CD14-positive monocyte (primary cell): ENCODE results near the gene CERS2. TPM values are rescaled to one million over a fixed set of nuclear protein-coding genes. Genes with fewer than 3 reads are reported as not detected.

ENCODE experiments used
- DNase-seq, 3 donors: peaks; one replicate each; pipeline ENCODE4 v3.0.0-alpha.2; 2011 to 2022
- H2AFZ ChIP-seq: 2 replicates; pipeline ENCODE4 v1.6.0; 2012; ENCODE audit warnings: mild to moderate bottlenecking, low read depth, low read length, inconsistent platforms; ENCODE audit not compliant: insufficient read depth, poor library complexity, severe bottlenecking
- H3K27ac ChIP-seq, 2 donors: 1 replicate in 1 of 2; 2 replicates in 1 of 2; pipeline ENCODE4 v1.5.1; 2012 to 2013; ENCODE audit warnings: low read length in 2 of 2, control low read depth in 1 of 2, inconsistent platforms in 1 of 2, low read depth in 1 of 2, mild to moderate bottlenecking in 1 of 2
- H3K27me3 ChIP-seq, 2 donors: one replicate each; pipeline versions ENCODE4 v1.6.0 to v1.6.1; 2011 to 2013; ENCODE audit warnings: low read length in 2 of 2; ENCODE audit not compliant: control insufficient read depth in 2 of 2, insufficient read depth in 2 of 2
- H3K36me3 ChIP-seq, 2 donors: replicated peaks in 1 of 2; 1 replicate in 1 of 2; 2 replicates in 1 of 2; pipeline versions ENCODE4 v1.5.1 to v1.6.1; 2012 to 2013; ENCODE audit warnings: low read length in 2 of 2, control low read depth in 1 of 2, inconsistent platforms in 1 of 2, mild to moderate bottlenecking in 1 of 2; ENCODE audit not compliant: insufficient read depth in 2 of 2, control insufficient read depth in 1 of 2
- H3K4me1 ChIP-seq, 2 donors: 1 replicate in 1 of 2; 2 replicates in 1 of 2; pipeline versions ENCODE4 v1.5.1 to v1.6.1; 2012 to 2013; ENCODE audit warnings: low read length in 2 of 2, control low read depth in 1 of 2, inconsistent platforms in 1 of 2, mild to moderate bottlenecking in 1 of 2, moderate library complexity in 1 of 2; ENCODE audit not compliant: insufficient read depth in 2 of 2, control insufficient read depth in 1 of 2
- H3K4me2 ChIP-seq: replicated peaks from 2 replicates; pipeline ENCODE3; 2012; ENCODE audit warnings: low read length, moderate library complexity, mild to moderate bottlenecking; ENCODE audit not compliant: poor library complexity, severe bottlenecking; ENCODE audit errors: extremely low read depth
- H3K4me3 ChIP-seq, 3 experiments: fragments of 200-600 bp in 1 of 3; sonication (generic) in 1 of 3; replicated peaks in 1 of 3; 1 replicate in 2 of 3; 2 replicates in 1 of 3; pipeline ENCODE4 v1.5.1; 2011 to 2013; ENCODE audit warnings: low read length in 3 of 3, mild to moderate bottlenecking in 3 of 3, control low read depth in 2 of 3, low read depth in 2 of 3, inconsistent platforms in 1 of 3, moderate library complexity in 1 of 3
- H3K79me2 ChIP-seq: 2 replicates; pipeline ENCODE4 v1.6.0; 2012; ENCODE audit warnings: mild to moderate bottlenecking, control low read depth, inconsistent platforms, low read length, moderate library complexity; ENCODE audit not compliant: insufficient read depth
- H3K9ac ChIP-seq: 2 replicates; pipeline ENCODE4 v1.6.0; 2017; ENCODE audit warnings: low read length, mild to moderate bottlenecking; ENCODE audit not compliant: insufficient read depth, poor library complexity, severe bottlenecking
- H3K9me3 ChIP-seq, 2 donors: replicated peaks in 1 of 2; 1 replicate in 1 of 2; 2 replicates in 1 of 2; pipeline versions ENCODE4 v1.5.1 to v1.6.1; 2012 to 2013; ENCODE audit warnings: low read length in 2 of 2, control low read depth in 1 of 2; ENCODE audit not compliant: control insufficient read depth in 1 of 2, insufficient read depth in 1 of 2
- H4K20me1 ChIP-seq: 2 replicates; pipeline ENCODE4 v1.6.0; 2012; ENCODE audit warnings: mild to moderate bottlenecking, low read length, control low read depth, moderate library complexity; ENCODE audit not compliant: insufficient read depth
- H3K27ac Mint-ChIP-seq, 7 donors: one replicate each; pipeline ENCODE4 v1.8.0; 2020; ENCODE audit warnings: mild to moderate bottlenecking in 7 of 7, mixed read lengths in 7 of 7, moderate library complexity in 6 of 7, inconsistent platforms in 2 of 7
- H3K27me3 Mint-ChIP-seq, 3 donors: one replicate each; pipeline ENCODE4 v1.8.0; 2021 to 2022; ENCODE audit warnings: low read depth in 3 of 3, mild to moderate bottlenecking in 3 of 3, mixed read lengths in 3 of 3, moderate library complexity in 3 of 3, inconsistent platforms in 1 of 3
- H3K36me3 Mint-ChIP-seq, 2 donors: one replicate each; pipeline ENCODE4 v1.8.0; 2020; ENCODE audit warnings: mixed read lengths in 2 of 2, inconsistent platforms in 1 of 2, mild to moderate bottlenecking in 1 of 2
- H3K4me1 Mint-ChIP-seq: one replicate; pipeline ENCODE4 v1.8.0; 2020; ENCODE audit warnings: mild to moderate bottlenecking, mixed read lengths
- H3K4me3 Mint-ChIP-seq, 2 donors: one replicate each; pipeline ENCODE4 v1.8.0; 2020; ENCODE audit warnings: mild to moderate bottlenecking in 2 of 2, mixed read lengths in 2 of 2, moderate library complexity in 1 of 2
- H3K9me3 Mint-ChIP-seq, 7 donors: one replicate each; pipeline ENCODE4 v1.8.0; 2020 to 2022; ENCODE audit warnings: mixed read lengths in 7 of 7, mild to moderate bottlenecking in 6 of 7, moderate library complexity in 6 of 7, inconsistent platforms in 2 of 7
- CTCF ChIP-seq: fragments of 200-600 bp; IDR thresholded peaks from one replicate; pipeline ENCODE4 v1.8.0; 2022; ENCODE audit warnings: antibody characterized with exemption, mild to moderate bottlenecking
- WGBS: methylation state at CpG from one replicate; pipeline ENCODE4 v1.1.5; 2013; ENCODE audit warnings: missing lambda C conversion rate; ENCODE audit not compliant: insufficient coverage; 5-methylcytosine and 5-hydroxymethylcytosine counted together
- intact Hi-C, 2 donors: fragments of 100-400 bp; cut with micrococcal nuclease; formaldehyde crosslinking; loops; one replicate each; pipeline versions ENCODE4 v1.15.0 to v1.15.1; 2023
- polyA plus RNA-seq, 3 donors: library from polyadenylated mRNA; depleted of rRNA in 1 of 3; unstranded in 2 of 3; stranded (reverse) in 1 of 3; fragments of 300-500 nt in 2 of 3; fragments of >200 nt in 1 of 3; fragmentation: Illumina TruSeq in 2 of 3; gene quantifications; 1 replicate in 2 of 3; 2 replicates in 1 of 3; pipeline ENCODE4 v1.2.3, GENCODE V29; 2012 to 2021

Gene CERS2
- polyA plus RNA-seq, 3 donors = 152 to 224 (median 200) TPM

GRCh38 chr1:150971583-150972416, 2.8 kb downstream of the CERS2 start:
- intact Hi-C loops = loop anchor here (5.0 to 10.0 kb wide), 3 partner anchors 36 to 207 kb away; partner anchors contain the start of genes CTSS (in 1 of the 2), MINDY1 (in 1 of the 2), PRUNE1 (in 1 of the 2) and SETDB1 (in 1 of the 2)
- Histone ChIP-seq H3K4me1 (peaks cover 53 to 62% of the 10 kb centered on the region in 2 donors), H3K79me2 (peaks cover 85% of the 10 kb centered on the region), H3K9me3 (no peaks in the 10 kb centered on the region), H3K27me3 (no peaks in the 10 kb centered on the region), H3K27ac (peak overlapping the region; percentile 33 to 84), H2AFZ (no peak overlapping the region), H3K4me2 (peak overlapping the region; percentile 98), H3K9ac (peak overlapping the region; percentile 6), H3K4me3 (peak overlapping the region in 1 of 3 experiments; percentile 88), H4K20me1 (peaks cover 70% of the 10 kb centered on the region), H3K36me3 (peaks cover 22 to 29% of the 10 kb centered on the region in 2 donors)
- WGBS = 83% methylated on average over 2 of the region's 6 CpGs
- peak; percentile 48 for TF ChIP-seq CTCF
- Mint-ChIP-seq H3K27ac (peak overlapping the region; percentile 59 to 90 (median 81)), H3K4me1 (peaks cover 60% of the 10 kb centered on the region), H3K9me3 (no peaks in the 10 kb centered on the region), H3K4me3 (peak overlapping the region; percentile 86 to 90), H3K27me3 (no peaks in the 10 kb centered on the region), H3K36me3 (peaks cover 23 to 31% of the 10 kb centered on the region in 2 donors)
- peak; percentile 27 to 47 (median 30) for DNase-seq

GRCh38 chr1:150970808-150971582, 3.6 kb downstream of the CERS2 start:
- DNase-seq = peak; percentile 30 to 41 (median 31)
- no peaks in the 10 kb centered on the region for H3K9me3 ChIP-seq
- intact Hi-C loops = loop anchor here (5.0 to 10.0 kb wide), 3 partner anchors 36 to 206 kb away; partner anchors contain the start of genes CTSS (in 1 of the 2), MINDY1 (in 1 of the 2), PRUNE1 (in 1 of the 2) and SETDB1 (in 1 of the 2)
- peaks cover 30 to 37% of the 10 kb centered on the region in 2 donors for H3K36me3 ChIP-seq
- peak overlapping the region; percentile 6 for H3K9ac ChIP-seq
- Mint-ChIP-seq H3K27me3 (no peaks in the 10 kb centered on the region), H3K4me1 (peaks cover 52% of the 10 kb centered on the region), H3K27ac (peak overlapping the region; percentile 59 to 90 (median 81)), H3K4me3 (peak overlapping the region; percentile 41 to 90), H3K9me3 (no peaks in the 10 kb centered on the region), H3K36me3 (peaks cover 31 to 39% of the 10 kb centered on the region in 2 donors)
- TF ChIP-seq CTCF = no peak
- no peak overlapping the region for H2AFZ ChIP-seq
- H3K4me3 ChIP-seq = peak overlapping the region in 1 of 3 experiments; percentile 88
- H3K4me1 ChIP-seq = peaks cover 45 to 54% of the 10 kb centered on the region in 2 donors
- peaks cover 81% of the 10 kb centered on the region for H3K79me2 ChIP-seq
- peak overlapping the region; percentile 98 for H3K4me2 ChIP-seq
- H3K27me3 ChIP-seq = no peaks in the 10 kb centered on the region
- peaks cover 78% of the 10 kb centered on the region for H4K20me1 ChIP-seq
- WGBS = 39% methylated on average over 7 of the region's 11 CpGs
- H3K27ac ChIP-seq = peak overlapping the region; percentile 33 to 84
